ENCODE data around the gene HNF4A. TPM values are rescaled to one million over a fixed set of nuclear protein-coding genes. Genes with fewer than 3 reads are reported as not detected.

HNF4A gene
- total and polyA plus RNA-seq, 11 donors, result 0.03 TPM; not detected in 10

DNA sequence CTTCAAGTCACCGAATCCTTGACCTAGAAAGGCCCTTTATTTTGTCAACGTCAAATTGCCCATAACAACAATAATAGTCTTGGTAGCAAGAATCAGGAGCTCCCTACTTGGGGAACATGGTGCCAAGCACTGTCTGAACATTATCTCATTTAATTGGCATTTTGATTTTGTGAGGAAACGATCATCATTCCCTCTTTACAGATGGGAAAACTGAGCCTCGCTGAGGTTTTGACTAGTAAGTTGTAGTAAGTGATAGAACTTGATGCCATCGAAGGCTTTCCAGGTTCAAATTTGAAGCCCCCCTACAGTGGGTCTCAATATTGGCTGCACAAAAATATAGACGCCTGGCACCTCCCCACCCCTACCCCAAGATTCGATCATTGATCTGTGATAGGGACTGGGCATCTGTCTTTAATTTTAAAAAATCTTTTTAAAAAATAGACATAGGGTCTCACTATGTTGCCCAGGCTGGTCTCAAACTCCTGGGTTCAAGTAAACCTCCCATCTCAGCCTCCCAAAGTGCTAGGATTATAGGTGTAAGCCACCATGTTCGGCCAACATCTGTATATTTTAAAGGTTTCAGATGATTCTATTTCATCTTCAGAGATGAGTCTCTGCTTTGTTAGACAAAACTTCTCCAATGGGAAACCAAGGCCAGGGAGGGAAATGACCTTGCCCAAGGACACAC, 36.7 kb downstream of the HNF4A start:
- Histone ChIP-seq H3K4me1 (peaks cover 0 to 6% (median 0%) of the 10 kb centered on the region in 12 donors), H3K27me3 (peaks cover 0 to 10% (median 0%) of the 10 kb centered on the region in 9 donors), H3K4me3 (no peak overlapping the region), H3K27ac (no peak overlapping the region), H3K9me3 (no peaks in the 10 kb centered on the region), H3K36me3 (no peaks in the 10 kb centered on the region)
- no peak for DNase-seq
- 94 to 95% (median 94%) methylated on average over 8 of the region's 8 CpGs for WGBS, 4 donors
- TF ChIP-seq POLR2A (IDR thresholded peaks at IDR 0.05), result no peak
- TF ChIP-seq, protein P1, sequence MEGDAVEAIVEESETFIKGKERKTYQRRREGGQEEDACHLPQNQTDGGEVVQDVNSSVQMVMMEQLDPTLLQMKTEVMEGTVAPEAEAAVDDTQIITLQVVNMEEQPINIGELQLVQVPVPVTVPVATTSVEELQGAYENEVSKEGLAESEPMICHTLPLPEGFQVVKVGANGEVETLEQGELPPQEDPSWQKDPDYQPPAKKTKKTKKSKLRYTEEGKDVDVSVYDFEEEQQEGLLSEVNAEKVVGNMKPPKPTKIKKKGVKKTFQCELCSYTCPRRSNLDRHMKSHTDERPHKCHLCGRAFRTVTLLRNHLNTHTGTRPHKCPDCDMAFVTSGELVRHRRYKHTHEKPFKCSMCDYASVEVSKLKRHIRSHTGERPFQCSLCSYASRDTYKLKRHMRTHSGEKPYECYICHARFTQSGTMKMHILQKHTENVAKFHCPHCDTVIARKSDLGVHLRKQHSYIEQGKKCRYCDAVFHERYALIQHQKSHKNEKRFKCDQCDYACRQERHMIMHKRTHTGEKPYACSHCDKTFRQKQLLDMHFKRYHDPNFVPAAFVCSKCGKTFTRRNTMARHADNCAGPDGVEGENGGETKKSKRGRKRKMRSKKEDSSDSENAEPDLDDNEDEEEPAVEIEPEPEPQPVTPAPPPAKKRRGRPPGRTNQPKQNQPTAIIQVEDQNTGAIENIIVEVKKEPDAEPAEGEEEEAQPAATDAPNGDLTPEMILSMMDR (IDR thresholded peaks at IDR 0.05), result no peak
- ATAC-seq, result no peak
- intact Hi-C loops (cut with DNase I), result loop anchor here in 5 of 10 donors (5.0 to 10.0 kb wide), 5 partner anchors 63 to 290 kb away; no protein-coding TSS in a partner anchor

DNA sequence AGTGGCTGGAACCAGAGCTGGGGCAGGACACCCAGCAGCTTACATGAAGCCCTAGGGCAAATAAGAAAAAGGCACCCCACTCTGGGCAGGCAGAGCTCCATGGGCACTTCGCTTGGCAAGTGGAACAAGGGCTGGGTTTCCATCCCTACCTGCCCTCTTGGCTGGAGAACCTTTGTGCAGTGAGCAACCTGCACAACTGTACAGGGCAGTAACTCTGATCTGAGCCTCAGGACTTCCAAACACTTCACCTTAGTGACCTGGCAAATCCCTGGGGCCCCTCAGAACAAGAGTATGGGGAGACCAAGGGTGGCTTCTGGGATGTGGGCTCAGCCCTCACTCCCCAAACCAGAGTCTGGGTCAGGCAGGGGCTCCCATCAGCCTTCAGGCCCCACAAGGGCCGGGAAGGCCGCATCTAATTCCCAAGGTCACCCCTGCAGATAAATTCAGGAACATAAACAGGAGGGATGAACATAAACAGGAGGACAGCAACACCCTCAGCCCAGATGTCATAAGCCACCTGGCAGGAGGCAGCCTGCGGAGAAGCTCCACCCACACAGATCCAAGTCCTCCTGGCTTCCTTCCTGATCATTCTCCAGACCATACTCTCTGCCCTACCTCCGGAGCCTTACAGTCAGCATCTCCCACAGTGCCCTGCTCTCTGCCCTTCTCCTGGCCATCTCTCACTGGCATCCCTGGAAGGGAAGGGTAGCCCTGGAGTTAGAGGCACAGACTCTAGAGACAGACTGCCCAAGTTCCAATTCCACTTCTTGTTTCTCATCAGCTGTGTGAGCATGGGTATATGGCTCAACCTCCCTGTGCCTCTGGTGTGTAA, 37.5 kb downstream of the HNF4A start:
- H3K36me3 ChIP-seq, result no peaks in the 10 kb centered on the region
- TF ChIP-seq, protein P1 (IDR thresholded peaks at IDR 0.05), result no peak
- no peak for TF ChIP-seq POLR2A (IDR thresholded peaks at IDR 0.05)
- DNase-seq (no peak), ATAC-seq (no peak)
- H3K4me1 ChIP-seq, result peaks cover 0 to 6% (median 0%) of the 10 kb centered on the region in 12 donors
- no peaks in the 10 kb centered on the region for H3K9me3 ChIP-seq
- H3K27ac ChIP-seq, result no peak overlapping the region
- intact Hi-C loops (cut with DNase I), result loop anchor here in 5 of 10 donors (5.0 to 10.0 kb wide), 5 partner anchors 62 to 289 kb away; no protein-coding TSS in a partner anchor
- 60 to 86% (median 74%) methylated on average over 5 of the region's 5 CpGs for WGBS, 4 donors
- peaks cover 0 to 7% (median 0%) of the 10 kb centered on the region in 9 donors for H3K27me3 ChIP-seq
- H3K4me3 ChIP-seq, result no peak overlapping the region

DNA sequence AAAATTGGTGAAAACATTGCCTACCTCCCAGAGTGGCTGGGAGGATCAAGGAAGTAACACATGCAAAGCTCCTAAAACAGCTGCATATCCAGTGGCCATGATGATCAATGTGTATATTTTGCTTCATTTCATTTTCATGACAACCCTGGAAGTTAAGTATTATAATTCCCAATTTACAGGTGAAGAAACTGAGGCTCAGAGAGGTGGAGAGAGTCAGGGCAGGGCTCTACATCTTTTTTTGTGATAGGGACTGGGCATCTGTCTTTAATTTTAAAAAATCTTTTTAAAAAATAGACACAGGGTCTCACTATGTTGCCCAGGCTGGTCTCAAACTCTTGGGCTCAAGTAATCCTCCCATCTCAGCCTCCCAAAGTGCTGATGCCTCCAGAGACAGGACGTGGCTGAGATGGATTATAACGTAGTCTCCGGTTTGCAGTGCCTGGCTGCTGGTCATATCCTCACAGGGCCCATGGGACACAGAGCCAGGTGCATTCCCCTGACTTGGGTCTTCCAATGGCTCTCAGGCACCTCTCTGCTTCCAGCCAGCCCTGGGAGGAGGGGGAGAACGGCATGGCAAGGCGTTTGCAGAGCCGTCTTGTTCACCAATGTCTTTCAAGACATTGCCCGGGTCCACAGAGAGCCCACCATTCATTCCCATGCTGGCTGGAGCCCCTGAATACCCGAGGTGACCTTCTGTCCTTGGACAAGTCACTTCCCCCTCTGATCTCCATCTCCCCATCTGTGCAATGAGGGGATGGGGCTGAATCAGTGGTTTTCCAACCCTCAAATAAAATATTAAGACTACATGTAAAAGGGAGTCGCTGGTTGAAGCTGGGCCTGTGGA, 38.3 kb downstream of the HNF4A start:
- H3K36me3 ChIP-seq, result no peaks in the 10 kb centered on the region

More for the DNA sequence above, 38.3 kb downstream of the HNF4A start:
- H3K4me3 ChIP-seq, result no peak overlapping the region
- peaks cover 0 to 4% (median 0%) of the 10 kb centered on the region in 9 donors for H3K27me3 ChIP-seq
- ATAC-seq, result no peak
- 67 to 83% (median 75%) methylated on average over 5 to 9 of the region's 9 CpGs for WGBS, 4 donors
- no peak overlapping the region for H3K27ac ChIP-seq
- intact Hi-C loops (cut with DNase I), result loop anchor here in 5 of 10 donors (5.0 to 10.0 kb wide), 5 partner anchors 61 to 288 kb away; no protein-coding TSS in a partner anchor
- TF ChIP-seq, protein P1 (IDR thresholded peaks at IDR 0.05), result no peak
- no peak for TF ChIP-seq POLR2A (IDR thresholded peaks at IDR 0.05)
- H3K9me3 ChIP-seq, result no peaks in the 10 kb centered on the region
- no peaks in the 10 kb centered on the region for H3K4me1 ChIP-seq
- DNase-seq, result no peak
